Upper lobe of left lung (tissue), 4 donors: ENCODE data around the gene ITGAD.

ENCODE experiments used
- CTCF ChIP-seq, 6 experiments: fragments of 450-650 bp in 4 of 6; fragments of 200-600 bp in 2 of 6; sonication (generic) in 2 of 6; IDR thresholded peaks; one replicate each; pipeline ENCODE4 v1.5.1; 2016 to 2019; ENCODE audit warnings: antibody characterized with exemption in 6 of 6
- POLR2A ChIP-seq, 4 donors: fragments of 450-650 bp; IDR thresholded peaks; one replicate each; pipeline ENCODE4 v1.5.1; 2016 to 2017; ENCODE audit warnings: antibody characterized with exemption in 4 of 4, mild to moderate bottlenecking in 2 of 4

- TF ChIP-seq POLR2A (IDR thresholded peaks at IDR 0.05) (no peak), CTCF (IDR thresholded peaks at IDR 0.05) (no peak)
Measured at GRCh38 chr16:31402687-31403086, 9.6 kb downstream of the ITGAD start.
